Caco-2 (cell line): Measurements from ENCODE around the gene CKLF. TPM values are rescaled to one million over a fixed set of nuclear protein-coding genes. Genes with fewer than 3 reads are reported as not detected.

Experiments used
- BruUV-seq: library from RNA; stranded (reverse); fragments of 400-500 nt; replicated peaks from 2 replicates; lab custom pipeline; 2021; lab: Mats Ljungman, UMichigan
- CTCF ChIA-PET: fragments of 300-600 bp; sonication (Branson Sonifier 250); formaldehyde crosslinking; loops from one replicate; lab custom pipeline; 2022; ENCODE audit warnings: antibody characterized with exemption; lab: Charles Lee
- POLR2A ChIA-PET: fragments of 300-600 bp; sonication (Branson Sonifier 250); formaldehyde crosslinking; loops from one replicate; lab custom pipeline; 2022; ENCODE audit warnings: antibody characterized with exemption; lab: Charles Lee
- DNase-seq, 2 experiments: peaks; one replicate each; pipeline versions ENCODE4 v3.0.0 to v3.0.0-alpha.2; 2020 to 2022
- H3K27me3 ChIP-seq: replicated peaks from 2 replicates; pipeline ENCODE4 v1.6.0; 2011; ENCODE audit warnings: low read length; ENCODE audit not compliant: control insufficient read depth, insufficient read depth
- H3K36me3 ChIP-seq: 2 replicates; pipeline ENCODE4 v1.5.1; 2011; ENCODE audit warnings: low read length; ENCODE audit not compliant: control insufficient read depth, insufficient read depth
- H3K4me1 ChIP-seq: fragments of 250-450 bp; sonication (Bioruptor Pico); 2 replicates; pipeline ENCODE4 v1.5.1; 2020; ENCODE audit warnings: mild to moderate bottlenecking
- H3K4me3 ChIP-seq: 2 replicates; pipeline ENCODE4 v1.5.1; 2011; ENCODE audit warnings: low read depth, mild to moderate bottlenecking, control low read depth, low read length
- H3K9me3 ChIP-seq: fragments of 250-450 bp; sonication (Bioruptor Pico); 2 replicates; pipeline ENCODE4 v1.5.1; 2020; ENCODE audit warnings: mild to moderate bottlenecking, moderate library complexity
- H3K27ac Mint-ChIP-seq: one replicate; pipeline ENCODE4 v1.8.0; 2022; ENCODE audit warnings: mixed read lengths; ENCODE audit not compliant: unreplicated experiment
- H3K27me3 Mint-ChIP-seq: one replicate; pipeline ENCODE4 v1.8.0; 2022; ENCODE audit warnings: mixed read lengths; ENCODE audit not compliant: insufficient read depth, unreplicated experiment
- H3K36me3 Mint-ChIP-seq: one replicate; pipeline ENCODE4 v1.8.0; 2022; ENCODE audit warnings: mild to moderate bottlenecking, mixed read lengths; ENCODE audit not compliant: insufficient read depth, unreplicated experiment
- H3K4me1 Mint-ChIP-seq: one replicate; pipeline ENCODE4 v1.8.0; 2022; ENCODE audit warnings: low read depth, mixed read lengths; ENCODE audit not compliant: unreplicated experiment
- H3K4me3 Mint-ChIP-seq: one replicate; pipeline ENCODE4 v1.8.0; 2022; ENCODE audit warnings: mild to moderate bottlenecking, moderate library complexity, mixed read lengths; ENCODE audit not compliant: unreplicated experiment
- H3K9me3 Mint-ChIP-seq: one replicate; pipeline ENCODE4 v1.8.0; 2022; ENCODE audit warnings: mixed read lengths; ENCODE audit not compliant: unreplicated experiment
- intact Hi-C: fragments of 100-400 bp; cut with micrococcal nuclease; formaldehyde crosslinking; loops from one replicate; pipeline ENCODE4 v1.10.0; 2022; ENCODE audit not compliant: unreplicated experiment
- total RNA-seq: library from RNA; stranded (reverse); gene quantifications from 2 replicates; pipeline ENCODE4 v1.2.3, GENCODE V29; 2022
- TF ChIP-seq, protein P1 (sequence below), 2 experiments: fragments of 200-600 bp in 1 of 2; IDR thresholded peaks; 1 replicate in 1 of 2; 2 replicates in 1 of 2; pipeline versions ENCODE4 v1.5.1 to v1.8.0; 2011 to 2022; ENCODE audit warnings: antibody characterized with exemption in 1 of 2, control low read depth in 1 of 2, inconsistent platforms in 1 of 2, low read depth in 1 of 2, low read length in 1 of 2, mild to moderate bottlenecking in 1 of 2, moderate library complexity in 1 of 2; ENCODE audit not compliant: insufficient read depth in 1 of 2, severe bottlenecking in 1 of 2, unreplicated experiment in 1 of 2

Gene CKLF
- total RNA-seq, 1 experiment from 2014 or later: 103 TPM

DNA sequence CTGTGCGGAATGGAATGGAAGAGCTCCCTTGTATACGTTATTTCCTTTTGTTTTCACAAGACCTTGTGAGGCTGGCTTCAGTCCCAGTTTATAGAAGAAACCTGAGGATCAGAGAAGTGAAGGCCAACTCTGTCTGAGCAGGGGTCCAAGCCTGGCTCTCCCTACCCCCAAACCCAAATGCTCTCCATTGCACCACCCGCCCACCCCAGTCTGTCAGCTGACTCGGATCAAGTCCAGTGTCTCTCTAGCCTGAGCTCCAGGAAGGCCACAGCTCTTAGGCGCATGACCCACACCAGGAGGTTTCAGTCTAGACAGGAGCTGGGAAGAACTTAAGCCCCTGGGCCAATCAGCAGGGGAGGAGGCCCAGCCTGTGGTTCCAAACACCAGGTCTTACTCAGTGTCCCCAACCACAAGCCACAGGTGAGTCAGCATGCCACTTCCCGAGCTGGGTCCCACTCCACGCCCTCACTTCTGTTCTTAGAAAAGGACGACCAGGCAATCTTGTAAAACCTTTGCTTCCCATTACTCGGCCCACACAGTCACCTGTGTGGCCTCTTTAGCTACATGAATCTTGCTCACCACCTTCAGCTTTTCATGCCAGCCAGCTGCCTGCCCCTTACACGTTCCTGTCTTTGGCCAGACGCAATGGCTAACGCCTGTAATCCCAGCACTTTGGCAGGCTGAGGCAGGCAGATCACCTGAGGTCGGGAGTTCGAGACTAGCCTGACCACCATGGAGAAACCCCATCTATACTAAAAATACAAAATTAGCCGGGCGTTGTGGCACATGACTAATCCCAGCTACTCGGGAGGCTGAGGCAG is 30.2 kb upstream of the CKLF start:
- Mint-ChIP-seq H3K4me1 (peaks cover 8% of the 10 kb centered on the region), H3K4me3 (no peak overlapping the region), H3K36me3 (peaks cover 5% of the 10 kb centered on the region), H3K27me3 (no peaks in the 10 kb centered on the region), H3K27ac (no peak overlapping the region), H3K9me3 (no peaks in the 10 kb centered on the region)
- no peaks in the 10 kb centered on the region for H3K9me3 ChIP-seq
- no peak for DNase-seq
- CTCF ChIA-PET: no interaction called here
- POLR2A ChIA-PET: no interaction called here
- peaks cover 10% of the 10 kb centered on the region for H3K4me1 ChIP-seq
- H3K4me3 ChIP-seq: no peak overlapping the region
- intact Hi-C loops: no loop called here
- BruUV-seq: no TSS peak
- H3K36me3 ChIP-seq: no peaks in the 10 kb centered on the region; the same call in 1 of the 2 replicates
- H3K27me3 ChIP-seq: no peaks in the 10 kb centered on the region
- TF ChIP-seq, protein P1, sequence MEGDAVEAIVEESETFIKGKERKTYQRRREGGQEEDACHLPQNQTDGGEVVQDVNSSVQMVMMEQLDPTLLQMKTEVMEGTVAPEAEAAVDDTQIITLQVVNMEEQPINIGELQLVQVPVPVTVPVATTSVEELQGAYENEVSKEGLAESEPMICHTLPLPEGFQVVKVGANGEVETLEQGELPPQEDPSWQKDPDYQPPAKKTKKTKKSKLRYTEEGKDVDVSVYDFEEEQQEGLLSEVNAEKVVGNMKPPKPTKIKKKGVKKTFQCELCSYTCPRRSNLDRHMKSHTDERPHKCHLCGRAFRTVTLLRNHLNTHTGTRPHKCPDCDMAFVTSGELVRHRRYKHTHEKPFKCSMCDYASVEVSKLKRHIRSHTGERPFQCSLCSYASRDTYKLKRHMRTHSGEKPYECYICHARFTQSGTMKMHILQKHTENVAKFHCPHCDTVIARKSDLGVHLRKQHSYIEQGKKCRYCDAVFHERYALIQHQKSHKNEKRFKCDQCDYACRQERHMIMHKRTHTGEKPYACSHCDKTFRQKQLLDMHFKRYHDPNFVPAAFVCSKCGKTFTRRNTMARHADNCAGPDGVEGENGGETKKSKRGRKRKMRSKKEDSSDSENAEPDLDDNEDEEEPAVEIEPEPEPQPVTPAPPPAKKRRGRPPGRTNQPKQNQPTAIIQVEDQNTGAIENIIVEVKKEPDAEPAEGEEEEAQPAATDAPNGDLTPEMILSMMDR (IDR thresholded peaks at IDR 0.05; ENCODE audit: insufficient read depth in 1 of 2, low read depth in 1 of 2, low read length in 1 of 2, severe bottlenecking in 1 of 2, unreplicated experiment in 1 of 2): no peak

DNA sequence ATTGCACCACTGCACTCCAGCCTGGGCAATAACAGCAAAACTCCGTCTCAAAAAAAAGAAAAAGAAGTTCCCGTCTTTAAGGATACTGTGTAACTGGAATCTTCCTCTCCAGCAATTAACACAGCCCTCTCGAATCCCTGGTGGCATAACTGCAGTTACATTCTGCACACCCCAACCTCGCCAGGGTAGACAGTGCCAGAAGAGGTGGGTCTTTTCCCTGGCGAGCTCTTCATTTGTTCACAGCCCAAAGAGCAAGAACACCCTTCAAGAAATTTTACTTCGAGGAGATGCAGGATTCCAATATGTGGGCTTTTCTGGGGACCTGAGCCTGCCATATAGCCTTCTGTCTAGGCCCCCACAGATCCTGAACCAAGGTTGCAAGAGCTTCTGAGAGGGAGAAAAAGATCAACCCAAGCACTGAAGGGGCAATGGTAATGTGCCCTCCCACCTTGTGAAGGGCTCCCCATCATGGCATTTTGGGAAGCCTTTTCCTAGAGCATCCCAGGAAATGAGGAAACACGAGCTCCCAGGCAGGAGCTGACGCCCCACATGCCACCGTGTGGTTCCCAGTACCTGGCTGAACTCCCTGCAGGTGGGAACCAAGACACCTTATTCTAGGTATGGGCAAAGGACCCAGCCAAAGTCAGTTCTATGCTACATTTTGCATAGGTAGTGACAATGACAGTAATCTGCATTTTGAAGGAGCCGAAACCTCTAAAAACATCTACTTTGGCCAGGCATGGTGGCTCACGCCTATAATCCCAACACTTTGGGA is 29.4 kb upstream of the CKLF start:
- POLR2A ChIA-PET: no interaction called here
- Histone ChIP-seq H3K4me1 (peaks cover 2% of the 10 kb centered on the region), H3K9me3 (no peaks in the 10 kb centered on the region), H3K4me3 (no peak overlapping the region), H3K36me3 (no peaks in the 10 kb centered on the region; the same call in 1 of the 2 replicates), H3K27me3 (no peaks in the 10 kb centered on the region)
- Mint-ChIP-seq H3K27me3 (no peaks in the 10 kb centered on the region), H3K4me3 (no peak overlapping the region), H3K36me3 (no peaks in the 10 kb centered on the region), H3K4me1 (no peaks in the 10 kb centered on the region), H3K9me3 (no peaks in the 10 kb centered on the region), H3K27ac (no peak overlapping the region)
- no TSS peak for BruUV-seq
- CTCF ChIA-PET: no interaction called here
- TF ChIP-seq, protein P1 (IDR thresholded peaks at IDR 0.05; ENCODE audit: insufficient read depth in 1 of 2, low read depth in 1 of 2, low read length in 1 of 2, severe bottlenecking in 1 of 2, unreplicated experiment in 1 of 2): no peak
- intact Hi-C loops: no loop called here
- DNase-seq: no peak

DNA sequence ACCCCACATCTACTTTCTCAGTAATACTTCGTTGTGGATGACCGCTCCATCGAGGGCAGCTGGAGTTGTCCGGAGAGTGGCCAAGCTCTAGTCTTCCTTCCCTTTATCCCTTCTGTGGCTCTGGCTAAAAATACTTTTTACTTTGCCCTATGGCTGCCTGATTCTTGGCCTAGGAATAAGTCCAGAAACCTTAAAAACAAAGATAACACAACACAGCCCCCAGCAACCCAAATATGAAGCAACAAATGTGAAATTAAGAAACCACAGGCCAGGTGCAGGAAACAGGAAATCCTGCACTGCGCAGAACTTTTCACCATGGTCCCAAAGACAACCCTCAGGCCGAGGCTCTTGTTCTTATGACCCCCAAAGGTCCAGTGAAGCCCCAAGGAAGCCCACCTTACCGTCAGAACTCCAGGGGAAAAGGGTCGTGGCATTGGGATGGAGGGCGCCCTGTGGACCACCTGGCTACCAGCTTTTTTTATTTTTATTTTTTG is 28.5 kb upstream of the CKLF start:
- no peak for DNase-seq
- CTCF ChIA-PET: no interaction called here
- H3K9me3 Mint-ChIP-seq: no peaks in the 10 kb centered on the region
- no peaks in the 10 kb centered on the region for H3K36me3 Mint-ChIP-seq
- intact Hi-C loops: no loop called here
- no peaks in the 10 kb centered on the region for H3K27me3 Mint-ChIP-seq
- no peaks in the 10 kb centered on the region for H3K4me1 Mint-ChIP-seq
- peaks cover 1% of the 10 kb centered on the region; the same call in 1 of the 2 replicates for H3K36me3 ChIP-seq
- H3K4me3 Mint-ChIP-seq: no peak overlapping the region
- no peaks in the 10 kb centered on the region for H3K9me3 ChIP-seq
- H3K27me3 ChIP-seq: no peaks in the 10 kb centered on the region
- TF ChIP-seq, protein P1 (IDR thresholded peaks at IDR 0.05; ENCODE audit: insufficient read depth in 1 of 2, low read depth in 1 of 2, low read length in 1 of 2, severe bottlenecking in 1 of 2, unreplicated experiment in 1 of 2): no peak
- H3K4me3 ChIP-seq: no peak overlapping the region
- no TSS peak for BruUV-seq
- H3K27ac Mint-ChIP-seq: no peak overlapping the region
- POLR2A ChIA-PET: no interaction called here
- H3K4me1 ChIP-seq: no peaks in the 10 kb centered on the region
